GM10266 (cell line): Measurements from ENCODE around the gene RBKS.

Source experiments
- DNase-seq: peaks from one replicate; pipeline ENCODE4 v3.0.0; 2012; ENCODE audit errors: extremely low spot score
- CTCF ChIP-seq: IDR thresholded peaks from 2 replicates; pipeline ENCODE4 v1.5.1; 2012; ENCODE audit warnings: mild to moderate bottlenecking, low read depth; ENCODE audit not compliant: control insufficient read depth, insufficient read depth; ENCODE audit errors: missing control alignments

RBKS gene

GRCh38 chr2:27857417-27858172 is 32.6 kb downstream of the RBKS start:
- no peak for TF ChIP-seq CTCF
- DNase-seq = no peak

GRCh38 chr2:27856956-27857355 is 33.2 kb downstream of the RBKS start:
- no peak for DNase-seq
- TF ChIP-seq CTCF = no peak

DNA sequence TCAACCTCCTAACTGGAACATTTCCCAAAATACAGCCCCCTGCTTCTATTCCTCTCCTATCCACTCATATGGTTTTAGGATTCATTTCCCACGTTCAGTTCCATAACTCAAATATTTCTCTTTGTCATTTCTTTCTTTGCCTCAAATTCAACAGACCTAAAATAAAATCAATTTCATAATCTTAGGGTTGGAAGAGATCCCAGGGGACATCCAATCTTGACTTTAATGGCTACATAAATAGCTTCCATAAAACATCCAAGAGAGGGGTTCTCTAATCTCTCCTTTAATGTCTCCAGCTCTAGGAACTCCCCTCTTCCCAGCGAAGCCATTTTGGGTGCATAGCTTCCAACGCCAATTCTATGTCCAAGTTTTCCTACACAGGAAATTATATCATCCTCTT is 33.8 kb downstream of the RBKS start:
- no peak for DNase-seq
- TF ChIP-seq CTCF = no peak

DNA sequence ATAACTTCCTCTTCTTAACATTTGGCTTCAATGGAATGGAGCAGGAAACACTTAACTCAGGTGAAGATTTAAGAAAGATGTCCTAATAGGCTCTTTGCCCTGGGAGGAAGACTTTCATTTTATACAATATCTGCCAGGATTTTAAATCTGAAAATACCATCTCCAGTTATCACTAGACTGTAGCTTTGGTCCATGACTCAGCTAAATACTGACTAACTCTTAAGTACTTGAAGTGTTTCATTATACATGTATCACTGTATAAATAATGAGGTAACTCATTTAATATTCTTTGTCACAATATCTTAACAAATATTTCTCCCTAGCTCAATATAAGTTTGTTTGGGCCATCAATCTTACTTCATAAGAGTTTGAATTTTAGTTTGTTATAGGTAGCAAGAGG is 34.7 kb downstream of the RBKS start:
- TF ChIP-seq CTCF = no peak
- DNase-seq = no peak

GRCh38 chr2:27854229-27854862 is 35.8 kb downstream of the RBKS start:
- no peak for TF ChIP-seq CTCF
- no peak for DNase-seq

GRCh38 chr2:27852691-27853090 is 37.5 kb downstream of the RBKS start:
- no peak for TF ChIP-seq CTCF
- DNase-seq = no peak

DNA sequence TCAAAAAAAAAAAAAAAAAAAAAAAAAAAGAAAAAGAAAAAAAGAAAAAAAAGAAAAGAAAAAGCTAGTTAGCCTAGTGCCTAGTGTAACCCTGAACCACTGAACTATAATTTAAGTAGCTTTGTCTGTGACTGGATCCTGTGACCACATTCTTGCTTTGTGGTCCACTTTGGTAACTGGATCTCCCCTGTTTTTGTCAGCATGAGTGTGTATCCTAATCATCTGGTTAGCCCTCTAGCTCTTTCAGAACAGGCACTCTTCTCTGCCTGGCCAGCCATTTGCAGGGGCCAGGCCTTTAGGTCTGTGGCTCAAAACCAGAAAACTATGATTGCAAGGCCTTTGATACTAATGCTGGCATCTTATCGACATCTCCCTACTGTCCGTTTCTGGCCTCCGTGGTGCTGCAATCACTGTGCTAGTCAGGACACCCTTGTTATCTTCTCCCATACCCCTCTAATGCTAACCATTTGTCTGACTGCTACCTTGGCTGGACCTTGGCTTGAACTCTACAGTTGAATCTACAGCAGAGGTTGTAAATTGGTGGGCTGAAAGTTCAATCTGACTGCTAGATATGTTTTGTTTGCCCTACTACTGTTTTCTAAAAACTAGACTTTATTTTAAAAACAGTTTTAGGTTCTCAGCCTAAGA is 40.5 kb downstream of the RBKS start:
- no peak for DNase-seq
- no peak for TF ChIP-seq CTCF
